A673 (cell line): ENCODE results near the gene SPSB3.

Experiments used
- CTCF ChIP-seq: fragments of 300-800, 200-600 bp; sonication (generic); conservative IDR thresholded peaks from 2 replicates; pipeline ENCODE4 v1.5.1; 2017; ENCODE audit warnings: low read depth, mild to moderate bottlenecking, antibody characterized with exemption, low read length, moderate library complexity, mixed read lengths
- EZH2 ChIP-seq: fragments of 200-600 bp; sonication (generic); IDR thresholded peaks from 2 replicates; pipeline ENCODE4 v1.6.1; 2017; ENCODE audit warnings: borderline replicate concordance, low read depth, mild to moderate bottlenecking, mixed read lengths, antibody characterized with exemption, low read length; ENCODE audit not compliant: poor library complexity, severe bottlenecking

GRCh38 chr16:1771864-1772361 is 10.5 kb downstream of the SPSB3 start:
- TF ChIP-seq CTCF, result no peak
- TF ChIP-seq EZH2, result no peak
